PFSK-1 (cell line): ENCODE data around the gene PDX1.

Source experiments
- FOXP2 ChIP-seq: optimal IDR thresholded peaks from 2 replicates; pipeline ENCODE3; 2011; ENCODE audit warnings: borderline replicate concordance, control low read depth, inconsistent platforms; ENCODE audit not compliant: insufficient read depth; ENCODE audit errors: extremely low read length, extremely low read depth
- POLR2AphosphoS5 ChIP-seq: IDR thresholded peaks from 2 replicates; pipeline ENCODE4 v1.6.1; 2012; ENCODE audit warnings: low read depth, mild to moderate bottlenecking, control low read depth, low read length, moderate library complexity
- SIN3A ChIP-seq: IDR thresholded peaks from 2 replicates; pipeline ENCODE4 v1.6.1; 2012; ENCODE audit warnings: mild to moderate bottlenecking, low read length, moderate library complexity, borderline replicate concordance; ENCODE audit not compliant: insufficient read depth
- TAF1 ChIP-seq: IDR thresholded peaks from 2 replicates; pipeline ENCODE4 v1.6.1; 2012; ENCODE audit warnings: low read length, control low read depth, borderline replicate concordance; ENCODE audit not compliant: insufficient read depth
- TF ChIP-seq, protein P1 (sequence below), 2 experiments: IDR thresholded peaks; 2 replicates each; pipeline versions ENCODE4 v1.6.1 to v1.8.0; 2011 to 2012; ENCODE audit warnings: low read depth in 2 of 2, low read length in 2 of 2, control low read depth in 1 of 2, inconsistent platforms in 1 of 2, mild to moderate bottlenecking in 1 of 2, moderate library complexity in 1 of 2; ENCODE audit not compliant: insufficient read depth in 1 of 2

Gene PDX1

DNA sequence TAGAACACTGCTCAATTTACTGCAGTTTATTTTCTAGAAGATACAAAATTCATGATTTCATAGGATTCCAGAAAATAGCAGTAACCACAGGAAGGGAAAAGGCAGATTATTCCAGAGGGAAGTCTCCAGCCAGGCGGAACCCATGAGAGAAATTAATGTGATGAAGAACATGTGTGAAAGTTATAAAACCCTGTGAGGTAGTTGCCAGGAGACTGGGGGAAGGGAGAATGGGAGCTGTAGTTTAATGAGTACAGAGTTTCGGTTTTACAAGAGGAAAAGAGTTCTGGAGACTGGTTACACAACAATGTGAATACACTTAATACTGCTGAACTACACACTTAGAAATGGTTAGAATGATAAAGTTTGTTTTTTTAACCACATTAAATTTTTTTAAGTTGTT lies 14.2 kb upstream of the PDX1 start:
- TF ChIP-seq SIN3A = no peak
- no peak for TF ChIP-seq POLR2AphosphoS5
- TF ChIP-seq, protein P1, sequence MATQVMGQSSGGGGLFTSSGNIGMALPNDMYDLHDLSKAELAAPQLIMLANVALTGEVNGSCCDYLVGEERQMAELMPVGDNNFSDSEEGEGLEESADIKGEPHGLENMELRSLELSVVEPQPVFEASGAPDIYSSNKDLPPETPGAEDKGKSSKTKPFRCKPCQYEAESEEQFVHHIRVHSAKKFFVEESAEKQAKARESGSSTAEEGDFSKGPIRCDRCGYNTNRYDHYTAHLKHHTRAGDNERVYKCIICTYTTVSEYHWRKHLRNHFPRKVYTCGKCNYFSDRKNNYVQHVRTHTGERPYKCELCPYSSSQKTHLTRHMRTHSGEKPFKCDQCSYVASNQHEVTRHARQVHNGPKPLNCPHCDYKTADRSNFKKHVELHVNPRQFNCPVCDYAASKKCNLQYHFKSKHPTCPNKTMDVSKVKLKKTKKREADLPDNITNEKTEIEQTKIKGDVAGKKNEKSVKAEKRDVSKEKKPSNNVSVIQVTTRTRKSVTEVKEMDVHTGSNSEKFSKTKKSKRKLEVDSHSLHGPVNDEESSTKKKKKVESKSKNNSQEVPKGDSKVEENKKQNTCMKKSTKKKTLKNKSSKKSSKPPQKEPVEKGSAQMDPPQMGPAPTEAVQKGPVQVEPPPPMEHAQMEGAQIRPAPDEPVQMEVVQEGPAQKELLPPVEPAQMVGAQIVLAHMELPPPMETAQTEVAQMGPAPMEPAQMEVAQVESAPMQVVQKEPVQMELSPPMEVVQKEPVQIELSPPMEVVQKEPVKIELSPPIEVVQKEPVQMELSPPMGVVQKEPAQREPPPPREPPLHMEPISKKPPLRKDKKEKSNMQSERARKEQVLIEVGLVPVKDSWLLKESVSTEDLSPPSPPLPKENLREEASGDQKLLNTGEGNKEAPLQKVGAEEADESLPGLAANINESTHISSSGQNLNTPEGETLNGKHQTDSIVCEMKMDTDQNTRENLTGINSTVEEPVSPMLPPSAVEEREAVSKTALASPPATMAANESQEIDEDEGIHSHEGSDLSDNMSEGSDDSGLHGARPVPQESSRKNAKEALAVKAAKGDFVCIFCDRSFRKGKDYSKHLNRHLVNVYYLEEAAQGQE (IDR thresholded peaks at IDR 0.05; ENCODE audit: insufficient read depth in 1 of 2, low read depth in 2 of 2, low read length in 2 of 2) = no peak
- no peak for TF ChIP-seq FOXP2
- no peak for TF ChIP-seq TAF1

DNA sequence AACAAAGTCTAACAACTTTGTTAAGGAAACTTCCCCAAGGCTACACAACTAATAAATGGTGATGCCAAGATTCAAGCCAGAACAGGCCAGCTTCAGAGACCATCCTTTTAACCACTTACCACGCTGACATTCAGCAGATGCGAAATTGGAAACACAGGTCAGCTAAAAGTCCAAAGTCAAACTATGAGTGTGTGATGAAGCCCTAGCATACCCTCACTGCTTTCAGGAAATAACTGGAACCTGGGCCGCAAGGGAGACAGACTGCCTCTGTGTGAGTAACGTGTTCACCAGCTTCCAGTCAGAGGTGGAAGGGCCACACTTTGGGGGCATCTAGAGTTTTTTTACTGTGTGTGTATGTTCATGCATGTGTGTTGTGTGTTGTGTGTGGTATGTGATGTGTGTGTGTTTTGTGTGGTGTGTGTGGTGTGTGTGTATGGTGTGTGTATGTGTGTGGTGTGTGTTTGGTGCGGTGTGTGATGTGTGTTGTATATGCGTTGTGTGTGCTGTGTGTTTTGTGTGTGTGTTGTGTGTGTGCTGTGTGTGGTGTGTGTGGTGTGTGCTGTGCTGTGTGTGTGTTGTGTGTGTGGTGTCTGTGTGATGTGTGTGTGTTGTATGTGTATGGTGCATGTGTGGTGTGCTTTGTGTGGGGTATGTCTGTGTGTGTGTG lies 12.5 kb upstream of the PDX1 start:
- TF ChIP-seq POLR2AphosphoS5 (no peak), SIN3A (no peak), FOXP2 (no peak), TAF1 (no peak)
- TF ChIP-seq, protein P1 (IDR thresholded peaks at IDR 0.05; ENCODE audit: insufficient read depth in 1 of 2, low read depth in 2 of 2, low read length in 2 of 2) = no peak

DNA sequence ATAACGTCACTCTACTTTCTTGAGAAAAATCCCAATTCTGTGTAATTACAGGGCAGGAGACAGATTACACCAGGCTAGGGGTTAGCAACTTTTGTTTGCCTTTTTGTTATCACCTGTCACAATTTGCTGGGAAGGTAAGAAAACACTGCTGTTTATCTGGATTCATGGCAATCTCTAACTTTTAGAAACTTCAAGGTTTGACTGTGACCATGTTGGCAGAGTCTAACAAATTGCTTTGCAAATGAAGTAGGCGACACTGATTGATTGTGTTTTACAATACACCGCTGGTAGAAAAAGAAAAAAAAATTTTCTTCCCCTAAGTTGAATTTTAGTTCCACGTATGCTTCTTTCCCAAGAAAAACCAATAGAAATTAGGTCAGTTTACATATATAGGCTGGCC lies 10.4 kb upstream of the PDX1 start:
- no peak for TF ChIP-seq POLR2AphosphoS5
- TF ChIP-seq FOXP2 = no peak
- TF ChIP-seq SIN3A = no peak
- TF ChIP-seq, protein P1 (IDR thresholded peaks at IDR 0.05; ENCODE audit: insufficient read depth in 1 of 2, low read depth in 2 of 2, low read length in 2 of 2) = no peak
- TF ChIP-seq TAF1 = no peak

DNA sequence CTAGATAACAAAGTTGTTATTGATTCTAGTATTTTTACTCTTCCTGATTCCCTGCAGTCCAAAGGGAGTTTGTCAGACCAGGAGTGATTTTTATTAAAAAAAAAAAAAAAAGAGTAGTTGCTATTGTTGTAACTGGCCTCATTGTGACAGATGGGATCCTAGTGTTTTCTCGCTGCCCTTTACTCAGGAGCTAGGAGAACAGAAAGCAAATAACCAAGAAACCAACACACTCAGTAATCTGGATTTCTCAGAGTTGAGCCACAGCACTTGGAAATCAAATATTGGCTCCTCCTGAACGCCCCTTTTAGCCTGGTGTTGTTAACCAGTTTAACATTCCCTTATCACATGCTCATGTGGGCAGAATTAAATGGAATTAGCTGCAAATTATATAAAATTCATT lies 8.3 kb upstream of the PDX1 start:
- no peak for TF ChIP-seq FOXP2
- TF ChIP-seq TAF1 = no peak
- TF ChIP-seq SIN3A = no peak
- TF ChIP-seq POLR2AphosphoS5 = no peak
- TF ChIP-seq, protein P1 (IDR thresholded peaks at IDR 0.05; ENCODE audit: insufficient read depth in 1 of 2, low read depth in 2 of 2, low read length in 2 of 2) = no peak
